Breast epithelium (tissue), 4 donors: ENCODE results near the gene PDE4A. TPM values are rescaled to one million over a fixed set of nuclear protein-coding genes. Genes with fewer than 3 reads are reported as not detected.

Experiments
- DNase-seq, 2 donors: peaks; one replicate each; pipeline ENCODE4 v3.0.0-alpha.2; 2019; ENCODE audit warnings: low spot score in 2 of 2
- H3K27ac ChIP-seq, 2 donors: fragments of 200-600 bp; sonication (generic) in 1 of 2; one replicate each; pipeline ENCODE4 v1.5.1; 2016 to 2019; ENCODE audit warnings: mild to moderate bottlenecking in 1 of 2
- H3K27me3 ChIP-seq, 2 donors: fragments of 200-600 bp; sonication (generic) in 1 of 2; one replicate each; pipeline versions ENCODE4 v1.5.1 to v1.6.0; 2017 to 2019; ENCODE audit warnings: control low read depth in 1 of 2, mild to moderate bottlenecking in 1 of 2
- H3K36me3 ChIP-seq: fragments of 200-600 bp; one replicate; pipeline ENCODE4 v1.5.1; 2019
- H3K4me1 ChIP-seq, 2 donors: fragments of 200-600 bp; sonication (generic); one replicate each; pipeline ENCODE4 v1.5.1; 2016 to 2019; ENCODE audit warnings: control low read depth in 1 of 2
- H3K4me3 ChIP-seq, 3 donors: fragments of 200-600 bp; sonication (generic); 1 replicate in 2 of 3; 2 replicates in 1 of 3; pipeline ENCODE4 v1.5.1; 2016 to 2019; ENCODE audit warnings: mild to moderate bottlenecking in 3 of 3, moderate library complexity in 2 of 3
- H3K9me3 ChIP-seq, 2 donors: fragments of 200-600 bp; sonication (generic) in 1 of 2; one replicate each; pipeline ENCODE4 v1.5.1; 2016 to 2019; ENCODE audit warnings: control low read depth in 1 of 2
- POLR2A ChIP-seq: fragments of 450-650 bp; IDR thresholded peaks from one replicate; pipeline ENCODE4 v1.6.1; 2016; ENCODE audit warnings: antibody characterized with exemption, mild to moderate bottlenecking, moderate library complexity
- POLR2AphosphoS5 ChIP-seq, 3 donors: sonication (generic); formaldehyde crosslinking; IDR thresholded peaks; one replicate each; pipeline ENCODE4 v1.6.1; 2017; ENCODE audit warnings: antibody characterized with exemption in 3 of 3
- intact Hi-C: fragments of 100-400 bp; cut with DNase I; formaldehyde crosslinking; loops from one replicate; pipeline ENCODE4 v1.15.1; 2023; ENCODE audit warnings: low total_unique reads
- total RNA-seq, 3 donors: library from RNA; depleted of rRNA; stranded (reverse); fragments of >200 nt; gene quantifications; one replicate each; pipeline ENCODE4 v1.1.0, GENCODE V29; 2016
- TF ChIP-seq, protein P1 (sequence below), 3 donors: fragments of 450-650 bp; IDR thresholded peaks; one replicate each; pipeline ENCODE4 v1.5.1; 2016 to 2017; ENCODE audit warnings: antibody characterized with exemption in 3 of 3, mild to moderate bottlenecking in 3 of 3, moderate library complexity in 3 of 3

Gene PDE4A
- total RNA-seq, 3 donors from 2014 or later = 5.6 to 20.3 (median 12.1) TPM

DNA sequence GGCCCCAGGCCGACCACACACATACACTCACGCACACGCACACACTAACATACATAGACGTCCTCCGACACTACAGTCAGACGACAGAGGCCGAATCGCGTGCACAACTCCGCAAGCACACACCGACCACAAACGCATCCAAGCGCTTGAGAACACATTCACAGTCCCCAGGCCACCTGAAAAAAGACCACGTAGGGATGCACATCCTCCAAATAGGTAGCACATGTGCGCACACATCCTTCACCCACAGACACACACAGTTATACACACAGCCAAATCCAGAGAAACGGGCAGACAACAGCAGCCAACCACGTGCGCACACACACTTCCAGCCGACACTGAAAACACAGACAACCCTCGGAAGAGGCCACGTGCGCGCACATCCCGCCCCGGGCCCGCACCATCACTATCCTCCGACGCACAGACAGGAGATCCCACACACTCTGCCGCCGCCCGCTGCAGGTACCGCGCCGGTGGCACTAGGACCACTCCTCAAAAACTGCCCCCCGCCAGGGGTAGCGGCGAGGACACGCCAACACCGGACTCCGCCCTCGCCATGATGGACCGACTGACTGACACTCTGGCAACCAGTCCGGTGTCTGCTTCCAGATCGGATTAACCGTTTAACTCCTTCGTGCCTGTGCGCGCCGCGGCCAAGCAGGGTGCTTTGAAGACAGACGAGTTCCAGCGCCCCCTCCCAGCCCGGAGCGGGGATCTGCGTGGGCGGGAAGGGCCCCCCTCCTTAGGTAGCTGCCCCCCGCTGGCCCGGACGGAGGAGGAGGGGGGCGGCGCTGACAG, 493 bp upstream of the PDE4A start:
- Histone ChIP-seq H3K27me3 (peaks cover 24 to 79% of the 10 kb centered on the region in 2 donors), H3K9me3 (no peaks in the 10 kb centered on the region), H3K36me3 (no peaks in the 10 kb centered on the region), H3K4me1 (peaks cover 8 to 19% of the 10 kb centered on the region in 2 donors), H3K27ac (no peak overlapping the region), H3K4me3 (peak overlapping the region in 2 of 3 donors; percentile 28 to 60)
- no peak for DNase-seq
- intact Hi-C loops = loop anchor here (5.0 kb wide), 1 partner anchor 1873 kb away; no protein-coding TSS in a partner anchor
- TF ChIP-seq POLR2AphosphoS5 (IDR thresholded peaks at IDR 0.05) = no peak
- TF ChIP-seq, protein P1, sequence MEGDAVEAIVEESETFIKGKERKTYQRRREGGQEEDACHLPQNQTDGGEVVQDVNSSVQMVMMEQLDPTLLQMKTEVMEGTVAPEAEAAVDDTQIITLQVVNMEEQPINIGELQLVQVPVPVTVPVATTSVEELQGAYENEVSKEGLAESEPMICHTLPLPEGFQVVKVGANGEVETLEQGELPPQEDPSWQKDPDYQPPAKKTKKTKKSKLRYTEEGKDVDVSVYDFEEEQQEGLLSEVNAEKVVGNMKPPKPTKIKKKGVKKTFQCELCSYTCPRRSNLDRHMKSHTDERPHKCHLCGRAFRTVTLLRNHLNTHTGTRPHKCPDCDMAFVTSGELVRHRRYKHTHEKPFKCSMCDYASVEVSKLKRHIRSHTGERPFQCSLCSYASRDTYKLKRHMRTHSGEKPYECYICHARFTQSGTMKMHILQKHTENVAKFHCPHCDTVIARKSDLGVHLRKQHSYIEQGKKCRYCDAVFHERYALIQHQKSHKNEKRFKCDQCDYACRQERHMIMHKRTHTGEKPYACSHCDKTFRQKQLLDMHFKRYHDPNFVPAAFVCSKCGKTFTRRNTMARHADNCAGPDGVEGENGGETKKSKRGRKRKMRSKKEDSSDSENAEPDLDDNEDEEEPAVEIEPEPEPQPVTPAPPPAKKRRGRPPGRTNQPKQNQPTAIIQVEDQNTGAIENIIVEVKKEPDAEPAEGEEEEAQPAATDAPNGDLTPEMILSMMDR (IDR thresholded peaks at IDR 0.05) = no peak
- TF ChIP-seq POLR2A = no peak

DNA sequence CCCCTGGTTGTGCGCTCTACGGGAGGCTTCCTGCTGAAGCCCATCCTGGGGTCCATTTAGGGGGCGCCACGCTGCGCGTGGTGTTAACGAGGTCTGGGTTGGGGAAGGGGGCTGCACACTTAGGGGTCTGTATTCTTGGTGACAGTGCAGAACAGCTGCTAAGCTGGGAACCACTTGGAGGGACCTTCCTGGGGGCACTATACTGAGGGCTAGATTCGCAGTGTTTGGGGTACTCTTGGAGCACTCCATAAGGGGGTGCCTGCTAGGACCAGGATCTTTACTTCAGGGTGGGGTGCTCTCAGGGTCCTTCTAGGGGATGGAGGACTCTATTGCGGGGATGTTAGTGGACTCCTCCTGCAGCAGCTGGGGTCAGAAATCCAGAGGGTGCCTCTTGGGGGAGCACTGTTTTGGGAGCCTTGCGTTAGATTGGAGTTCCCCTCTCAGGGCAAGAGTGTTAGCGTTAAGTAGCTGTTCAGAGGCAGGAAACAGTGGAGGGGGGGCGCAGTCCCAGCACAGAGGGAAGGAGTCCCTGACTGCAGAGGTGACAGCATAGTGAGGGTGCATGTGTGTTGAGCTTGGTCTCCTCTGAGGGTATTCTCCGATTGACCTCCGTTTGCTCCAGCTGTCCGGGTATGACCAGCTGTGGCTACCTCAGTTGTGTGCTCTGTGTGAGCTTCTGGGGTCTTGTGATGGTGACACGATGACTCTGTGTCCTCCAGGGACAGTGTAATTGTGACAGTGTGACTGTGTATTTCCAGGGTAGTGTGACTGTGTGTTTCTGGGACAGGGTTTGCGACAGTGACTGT, 1.1 kb downstream of the PDE4A start:
- H3K9me3 ChIP-seq = no peaks in the 10 kb centered on the region
- TF ChIP-seq, protein P1 (IDR thresholded peaks at IDR 0.05) = no peak
- no peak for TF ChIP-seq POLR2AphosphoS5 (IDR thresholded peaks at IDR 0.05)
- no peak for TF ChIP-seq POLR2A
- peaks cover 24 to 84% of the 10 kb centered on the region in 2 donors for H3K27me3 ChIP-seq
- no peak for DNase-seq
- no peak overlapping the region for H3K27ac ChIP-seq
- intact Hi-C loops = no loop called here
- peaks cover 8 to 19% of the 10 kb centered on the region in 2 donors for H3K4me1 ChIP-seq
- no peaks in the 10 kb centered on the region for H3K36me3 ChIP-seq
- H3K4me3 ChIP-seq = peak overlapping the region in 1 of 3 donors; percentile 60

DNA sequence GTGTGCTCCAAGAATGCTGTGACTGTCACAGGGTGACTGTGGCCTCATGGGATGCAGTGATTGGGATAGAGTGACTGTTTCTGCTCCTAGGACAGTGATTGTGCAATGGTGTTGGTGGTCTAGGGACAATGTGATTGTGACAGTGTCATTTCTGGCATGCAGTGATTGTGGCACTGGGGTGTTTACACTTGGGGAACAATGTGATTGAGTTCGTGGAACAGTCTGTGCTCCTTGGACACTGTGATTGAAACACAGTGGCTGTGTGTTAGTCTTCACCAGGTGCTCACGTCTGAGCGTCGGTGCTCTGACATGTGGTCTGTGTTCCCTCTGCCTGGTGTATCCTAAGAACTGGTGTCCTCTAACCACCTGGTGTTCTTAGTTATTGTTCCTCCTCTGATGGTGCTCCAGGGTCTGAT, 1.7 kb downstream of the PDE4A start:
- H3K9me3 ChIP-seq = no peaks in the 10 kb centered on the region
- TF ChIP-seq POLR2AphosphoS5 (IDR thresholded peaks at IDR 0.05) = no peak
- TF ChIP-seq POLR2A = no peak
- TF ChIP-seq, protein P1 (IDR thresholded peaks at IDR 0.05) = no peak
- no peak overlapping the region for H3K27ac ChIP-seq
- intact Hi-C loops = no loop called here
- H3K4me3 ChIP-seq = no peak overlapping the region
- DNase-seq = no peak
- peaks cover 8 to 19% of the 10 kb centered on the region in 2 donors for H3K4me1 ChIP-seq
- peaks cover 24 to 80% of the 10 kb centered on the region in 2 donors for H3K27me3 ChIP-seq
- no peaks in the 10 kb centered on the region for H3K36me3 ChIP-seq

DNA sequence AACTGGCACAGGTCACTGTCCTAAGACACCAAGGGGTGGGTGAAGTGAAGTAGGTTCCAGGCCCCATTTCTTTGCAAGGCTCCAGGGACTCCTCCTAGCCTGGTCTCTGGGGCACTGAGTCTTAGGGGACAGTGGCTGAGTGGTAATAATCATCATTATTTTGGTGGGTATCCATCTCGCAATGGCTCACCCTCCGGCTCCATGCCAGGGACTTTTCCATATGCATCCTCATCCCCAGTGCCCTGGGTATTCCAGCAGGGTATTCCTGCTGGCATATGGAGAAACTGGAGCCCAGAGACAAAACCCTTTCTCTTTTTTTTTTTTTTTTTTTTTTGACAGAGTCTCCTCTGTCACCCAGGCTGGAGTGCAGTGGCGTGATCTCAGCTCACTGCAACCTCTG, 2.5 kb downstream of the PDE4A start:
- Histone ChIP-seq H3K4me1 (peaks cover 8 to 19% of the 10 kb centered on the region in 2 donors), H3K4me3 (no peak overlapping the region), H3K27me3 (peaks cover 21 to 72% of the 10 kb centered on the region in 2 donors), H3K27ac (no peak overlapping the region), H3K36me3 (no peaks in the 10 kb centered on the region), H3K9me3 (no peaks in the 10 kb centered on the region)
- TF ChIP-seq, protein P1 (IDR thresholded peaks at IDR 0.05) = no peak
- TF ChIP-seq POLR2A (no peak), POLR2AphosphoS5 (IDR thresholded peaks at IDR 0.05) (no peak)
- intact Hi-C loops = no loop called here
- DNase-seq = no peak
